ENCODE results near the gene GSTM1. TPM values are rescaled to one million over a fixed set of nuclear protein-coding genes. Genes with fewer than 3 reads are reported as not detected.
"Not testable (repeated sequence)": the region's sequence is repeated elsewhere in the genome, so short reads cannot be mapped to it uniquely, and the experiment has no call there.

The GSTM1 gene
- total RNA-seq, 1 donor from 2014 or later, result 37.3 TPM

DNA sequence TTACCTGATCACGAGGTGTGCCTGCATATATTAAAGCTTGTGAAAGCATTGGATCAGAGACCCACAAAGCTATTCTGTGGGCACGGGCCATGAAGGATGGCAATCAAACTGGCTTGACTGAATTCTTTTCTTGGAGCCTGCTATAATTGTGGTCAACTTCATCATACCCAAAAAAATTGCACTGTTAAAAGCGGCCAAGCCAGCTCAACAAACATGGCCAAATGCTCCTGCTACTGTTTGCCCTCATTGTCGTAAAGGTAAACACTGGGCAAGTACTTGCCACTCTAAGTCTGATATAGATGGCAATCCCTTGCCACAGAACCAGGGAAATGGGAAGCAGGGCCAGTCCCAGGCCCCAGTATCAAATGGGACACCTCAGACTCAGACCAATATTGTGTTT is 17.8 kb downstream of the GSTM1 start:
- Mint-ChIP-seq H3K9me3 (peaks cover 33% of the 10 kb centered on the region), H3K4me3 (no peak overlapping the region), H3K27ac (no peak overlapping the region), H3K27me3 (peaks cover 3% of the 10 kb centered on the region), H3K4me1 (ENCODE audit: unreplicated experiment) (no peaks in the 10 kb centered on the region), H3K36me3 (peaks cover 13% of the 10 kb centered on the region)
- TF ChIP-seq, protein P1, sequence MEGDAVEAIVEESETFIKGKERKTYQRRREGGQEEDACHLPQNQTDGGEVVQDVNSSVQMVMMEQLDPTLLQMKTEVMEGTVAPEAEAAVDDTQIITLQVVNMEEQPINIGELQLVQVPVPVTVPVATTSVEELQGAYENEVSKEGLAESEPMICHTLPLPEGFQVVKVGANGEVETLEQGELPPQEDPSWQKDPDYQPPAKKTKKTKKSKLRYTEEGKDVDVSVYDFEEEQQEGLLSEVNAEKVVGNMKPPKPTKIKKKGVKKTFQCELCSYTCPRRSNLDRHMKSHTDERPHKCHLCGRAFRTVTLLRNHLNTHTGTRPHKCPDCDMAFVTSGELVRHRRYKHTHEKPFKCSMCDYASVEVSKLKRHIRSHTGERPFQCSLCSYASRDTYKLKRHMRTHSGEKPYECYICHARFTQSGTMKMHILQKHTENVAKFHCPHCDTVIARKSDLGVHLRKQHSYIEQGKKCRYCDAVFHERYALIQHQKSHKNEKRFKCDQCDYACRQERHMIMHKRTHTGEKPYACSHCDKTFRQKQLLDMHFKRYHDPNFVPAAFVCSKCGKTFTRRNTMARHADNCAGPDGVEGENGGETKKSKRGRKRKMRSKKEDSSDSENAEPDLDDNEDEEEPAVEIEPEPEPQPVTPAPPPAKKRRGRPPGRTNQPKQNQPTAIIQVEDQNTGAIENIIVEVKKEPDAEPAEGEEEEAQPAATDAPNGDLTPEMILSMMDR (conservative IDR thresholded peaks at IDR 0.05), result no peak
- DNase-seq (ENCODE audit: extremely low spot score, unreplicated experiment), result no peak

DNA sequence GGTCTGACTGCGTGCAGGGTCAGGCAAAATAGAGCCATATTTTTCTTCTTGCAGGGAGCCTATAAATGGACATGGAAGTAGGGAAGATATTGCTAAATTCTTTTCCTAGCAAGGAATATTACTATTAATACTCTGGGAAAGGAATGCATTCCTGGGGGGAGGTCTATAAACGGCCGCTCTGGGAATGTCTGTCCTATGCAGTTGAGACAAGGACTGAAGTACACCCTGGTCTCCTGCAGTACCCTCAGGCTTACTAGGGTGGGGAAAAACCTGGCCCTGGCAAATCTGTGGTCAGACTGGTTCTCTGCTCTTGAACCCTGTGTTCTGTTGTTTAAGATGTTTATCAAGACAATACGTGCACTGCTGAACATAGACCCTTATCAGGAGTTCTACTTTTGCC is 21.3 kb downstream of the GSTM1 start:
- H3K27me3 Mint-ChIP-seq; H3K4me3 Mint-ChIP-seq; H3K4me1 Mint-ChIP-seq (ENCODE audit: unreplicated experiment); H3K27ac Mint-ChIP-seq; DNase-seq (ENCODE audit: extremely low spot score, unreplicated experiment): not testable (repeated sequence)
- Mint-ChIP-seq H3K9me3 (peaks cover 27% of the 10 kb centered on the region), H3K36me3 (peaks cover 13% of the 10 kb centered on the region)

DNA sequence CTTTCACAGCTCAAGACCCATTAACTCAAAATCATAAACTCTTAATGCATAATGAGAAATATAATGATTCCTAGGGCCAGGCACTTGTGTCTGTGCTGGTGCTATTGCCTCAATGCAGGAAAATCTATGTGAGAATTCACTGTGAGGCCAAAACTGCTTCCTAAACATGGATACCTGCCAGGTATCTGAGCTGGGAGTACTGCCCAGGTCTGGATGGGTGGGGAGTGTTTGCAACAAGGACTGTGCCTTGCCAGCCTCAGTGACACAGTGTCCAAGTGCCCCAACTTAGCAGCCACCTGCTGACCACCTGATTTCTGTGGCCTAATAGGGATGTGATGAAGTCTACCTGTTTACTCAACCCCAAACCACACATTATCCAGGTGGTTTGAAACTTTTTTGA is 22.2 kb downstream of the GSTM1 start:
- DNase-seq (ENCODE audit: extremely low spot score, unreplicated experiment); H3K36me3 Mint-ChIP-seq; H3K4me3 Mint-ChIP-seq; H3K27me3 Mint-ChIP-seq; H3K4me1 Mint-ChIP-seq (ENCODE audit: unreplicated experiment); H3K27ac Mint-ChIP-seq: not testable (repeated sequence)
- peaks cover 19% of the 10 kb centered on the region for H3K9me3 Mint-ChIP-seq

DNA sequence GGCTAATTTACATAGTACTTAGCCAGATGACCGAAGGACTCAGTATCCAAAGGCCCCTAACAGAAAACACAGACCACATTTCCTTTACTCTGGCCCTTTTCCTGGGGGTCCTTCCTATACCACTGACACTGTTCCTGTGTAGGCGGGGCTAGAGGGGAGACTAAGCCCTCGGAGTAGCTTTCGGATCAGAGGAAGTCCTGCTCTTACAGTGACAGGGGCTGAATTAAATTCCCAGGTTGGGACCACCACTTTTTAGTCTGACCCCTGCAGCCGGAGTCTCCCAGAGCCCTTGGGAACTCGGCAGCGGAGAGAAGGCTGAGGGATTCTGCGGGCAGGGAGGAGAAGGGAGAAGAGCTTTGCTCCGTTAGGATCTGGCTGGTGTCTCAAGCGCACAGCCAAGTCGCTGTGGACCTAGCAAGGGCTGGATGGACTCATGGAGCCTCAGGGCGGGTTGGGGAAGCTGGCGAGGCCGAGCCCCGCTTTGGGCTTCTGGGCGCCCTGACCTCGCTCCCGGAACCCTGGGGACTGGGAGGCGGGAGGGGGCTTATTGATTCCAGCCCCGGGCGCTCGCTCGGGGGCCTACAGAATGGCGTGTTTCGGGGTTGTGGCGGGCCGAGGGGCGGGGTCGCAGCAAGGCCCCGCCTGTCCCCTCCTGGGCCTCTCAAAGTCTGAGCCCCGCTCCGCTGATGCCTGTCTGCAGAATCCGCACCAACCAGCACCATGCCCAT is 24.1 kb downstream of the GSTM1 start, which contains the start of gene GSTM5:
Gene GSTM5, plus strand, starts transcription at position 659 of the 728 bp plus-strand sequence. Its CDS starts 62 bp downstream, at position 721.
- H3K27me3 Mint-ChIP-seq; DNase-seq (ENCODE audit: extremely low spot score, unreplicated experiment); H3K27ac Mint-ChIP-seq; H3K4me1 Mint-ChIP-seq (ENCODE audit: unreplicated experiment); H3K36me3 Mint-ChIP-seq; H3K4me3 Mint-ChIP-seq: not testable (repeated sequence)
- H3K9me3 Mint-ChIP-seq, result peaks cover 19% of the 10 kb centered on the region

DNA sequence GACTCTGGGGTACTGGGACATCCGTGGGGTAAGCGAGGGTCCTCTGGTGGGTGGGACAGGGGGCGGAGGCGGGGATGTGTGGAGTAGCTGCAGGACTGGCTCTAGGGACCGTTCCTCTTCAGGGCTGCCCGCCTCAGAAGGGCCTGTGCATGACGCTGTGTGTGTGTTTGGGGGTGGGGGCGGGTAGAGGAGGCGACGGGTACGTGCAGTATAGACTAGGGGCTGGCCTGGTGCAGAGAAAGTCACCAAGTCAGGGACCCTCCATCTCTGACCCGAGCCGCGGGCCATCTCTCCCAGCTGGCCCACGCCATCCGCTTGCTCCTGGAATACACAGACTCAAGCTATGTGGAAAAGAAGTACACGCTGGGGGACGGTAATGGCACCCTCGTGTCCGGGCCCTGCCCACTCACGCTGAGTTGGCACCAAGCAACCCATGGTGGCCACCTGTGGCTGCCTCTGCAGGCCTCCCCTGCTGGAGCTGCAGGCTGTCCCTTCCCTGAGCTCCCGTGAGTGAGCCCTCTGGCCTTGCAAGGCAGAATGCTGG is 24.8 kb downstream of the GSTM1 start:
- H3K36me3 Mint-ChIP-seq, result peaks cover 4% of the 10 kb centered on the region
- H3K27ac Mint-ChIP-seq, result no peak overlapping the region
- TF ChIP-seq, protein P1 (conservative IDR thresholded peaks at IDR 0.05), result no peak
- H3K9me3 Mint-ChIP-seq, result peaks cover 16% of the 10 kb centered on the region
- H3K4me1 Mint-ChIP-seq (ENCODE audit: unreplicated experiment), result peaks cover 1% of the 10 kb centered on the region
- DNase-seq (ENCODE audit: extremely low spot score, unreplicated experiment), result no peak
- no peaks in the 10 kb centered on the region for H3K27me3 Mint-ChIP-seq
- no peak overlapping the region for H3K4me3 Mint-ChIP-seq

DNA sequence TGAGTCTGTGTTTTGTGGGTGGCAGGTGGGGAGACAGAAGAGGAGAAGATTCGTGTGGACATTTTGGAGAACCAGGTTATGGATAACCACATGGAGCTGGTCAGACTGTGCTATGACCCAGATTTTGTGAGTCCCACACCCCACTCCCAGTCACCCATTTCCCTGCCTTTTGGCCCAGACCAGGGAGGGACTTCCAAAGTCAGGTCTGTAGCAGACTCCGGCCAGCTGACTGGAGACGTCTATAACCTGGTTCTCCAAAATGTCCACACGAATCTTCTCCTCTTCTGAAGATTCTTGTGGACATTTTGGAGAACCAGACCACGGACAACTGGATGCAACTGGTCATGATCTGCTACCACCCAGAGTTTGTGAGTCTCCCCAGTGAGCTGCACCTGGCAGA is 26.0 kb downstream of the GSTM1 start:
- H3K4me3 Mint-ChIP-seq, result no peak overlapping the region
- DNase-seq (ENCODE audit: extremely low spot score, unreplicated experiment), result no peak
- peaks cover 4% of the 10 kb centered on the region for H3K4me1 Mint-ChIP-seq (ENCODE audit: unreplicated experiment)
- no peak overlapping the region for H3K27ac Mint-ChIP-seq
- no peaks in the 10 kb centered on the region for H3K36me3 Mint-ChIP-seq
- H3K27me3 Mint-ChIP-seq, result no peaks in the 10 kb centered on the region
- H3K9me3 Mint-ChIP-seq, result peaks cover 7% of the 10 kb centered on the region
- TF ChIP-seq, protein P1 (conservative IDR thresholded peaks at IDR 0.05), result no peak

DNA sequence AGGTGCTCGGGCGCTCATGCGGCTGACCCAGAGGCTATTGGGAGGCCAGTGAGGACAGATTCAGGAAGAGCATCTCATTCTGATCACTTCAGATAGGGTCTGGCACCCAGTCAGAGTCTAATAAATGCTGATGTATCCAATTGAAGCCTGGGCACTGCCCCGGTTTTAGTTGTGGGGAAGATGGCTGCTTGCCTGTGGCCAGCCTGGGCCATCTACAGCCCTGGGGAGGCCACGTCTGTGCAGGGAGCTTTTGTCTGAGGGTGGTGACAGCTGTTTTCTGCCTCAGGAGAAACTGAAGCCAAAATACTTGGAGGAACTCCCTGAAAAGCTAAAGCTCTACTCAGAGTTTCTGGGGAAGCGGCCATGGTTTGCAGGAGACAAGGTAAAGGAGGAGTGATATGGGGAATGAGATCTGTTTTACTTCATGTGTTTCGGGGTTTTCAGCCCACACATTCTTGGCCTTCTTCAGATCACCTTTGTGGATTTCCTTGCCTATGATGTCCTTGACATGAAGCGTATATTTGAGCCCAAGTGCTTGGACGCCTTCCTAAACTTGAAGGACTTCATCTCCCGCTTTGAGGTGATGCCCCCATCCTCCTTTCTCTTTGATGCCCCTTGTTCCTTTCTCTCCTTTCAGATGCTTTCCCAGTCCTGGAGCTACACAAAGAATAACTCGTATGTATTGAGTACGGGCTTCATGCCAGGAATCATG is 27.2 kb downstream of the GSTM1 start:
- H3K27me3 Mint-ChIP-seq, result no peaks in the 10 kb centered on the region
- TF ChIP-seq, protein P1 (conservative IDR thresholded peaks at IDR 0.05), result no peak
- no peaks in the 10 kb centered on the region for H3K36me3 Mint-ChIP-seq
- H3K9me3 Mint-ChIP-seq, result no peaks in the 10 kb centered on the region
- H3K4me3 Mint-ChIP-seq, result no peak overlapping the region
- DNase-seq (ENCODE audit: extremely low spot score, unreplicated experiment), result no peak
- H3K4me1 Mint-ChIP-seq (ENCODE audit: unreplicated experiment), result peaks cover 4% of the 10 kb centered on the region
- no peak overlapping the region for H3K27ac Mint-ChIP-seq
